GM12878 (cell line): Measurements from ENCODE around the gene RNF150. TPM values are rescaled to one million over a fixed set of nuclear protein-coding genes. Genes with fewer than 3 reads are reported as not detected.

Experiments used
- ATAC-seq: fragments of 200-7000 bp; cut with Tn5 transposase; 3 replicates; pipeline ENCODE4 v1.9.1; 2020; ENCODE audit warnings: mild to moderate bottlenecking, moderate library complexity
- BruUV-seq: library from RNA; stranded (reverse); fragments of 400-500 nt; replicated peaks from 2 replicates; lab custom pipeline; 2021; lab: Mats Ljungman, UMichigan
- CTCF ChIA-PET: fragments of 300-600 bp; sonication (Branson Sonifier 250); formaldehyde crosslinking; extraction: SDS; loops from one replicate; lab custom pipeline; 2021; ENCODE audit warnings: inconsistent platforms; lab: Yijun Ruan, JAX
- POLR2A ChIA-PET: fragments of 350-600 bp; formaldehyde crosslinking; extraction: SDS; loops from one replicate; lab custom pipeline; 2021; ENCODE audit warnings: inconsistent platforms; lab: Charles Lee
- RAD21 ChIA-PET: fragments of 300-600 bp; sonication (Branson Sonifier 250); formaldehyde crosslinking; loops from one replicate; lab custom pipeline; 2023; ENCODE audit warnings: antibody characterized with exemption; ENCODE audit not compliant: unreplicated experiment; lab: Charles Lee
- SMC1A ChIA-PET: fragments of 300-600 bp; sonication (Branson Sonifier 250); formaldehyde crosslinking; loops from one replicate; lab custom pipeline; 2023; ENCODE audit not compliant: unreplicated experiment, uncharacterized antibody; lab: Charles Lee
- DNase-seq: peaks from one replicate; pipeline ENCODE4 v3.0.0-alpha.2; 2011; ENCODE audit warnings: low read depth, low spot score
- FAIRE-seq: peaks from 3 replicates; lab custom pipeline; 2011; peaks lifted over from hg19 to GRCh38; lab: Jason Lieb, UNC
- H2AFZ ChIP-seq: 2 replicates; pipeline ENCODE4 v1.6.0; 2011; ENCODE audit warnings: low read depth, low read length, control low read depth; ENCODE audit not compliant: control insufficient read depth
- H3K27ac ChIP-seq: 2 replicates; pipeline ENCODE4 v1.5.1; 2011; ENCODE audit warnings: control low read depth; ENCODE audit not compliant: control insufficient read depth, insufficient read depth
- H3K27me3 ChIP-seq, 2 experiments: replicated peaks in 1 of 2; 2 replicates each; pipeline versions ENCODE4 v1.6.0 to v1.6.1; 2011; ENCODE audit warnings: low read length in 1 of 2; ENCODE audit not compliant: control insufficient read depth in 2 of 2, insufficient read depth in 2 of 2
- H3K36me3 ChIP-seq, 2 experiments: 2 replicates each; pipeline ENCODE4 v1.5.1; 2011; ENCODE audit warnings: low read length in 1 of 2; ENCODE audit not compliant: control insufficient read depth in 2 of 2, insufficient read depth in 2 of 2
- H3K4me1 ChIP-seq: 2 replicates; pipeline ENCODE4 v1.6.1; 2011; ENCODE audit warnings: mild to moderate bottlenecking, low read length, moderate library complexity, mixed read lengths; ENCODE audit not compliant: control insufficient read depth, insufficient read depth
- H3K4me2 ChIP-seq: 2 replicates; pipeline ENCODE4 v1.6.0; 2011; ENCODE audit warnings: control low read depth; ENCODE audit not compliant: control insufficient read depth, insufficient read depth
- H3K4me3 ChIP-seq: fragments of 200-600 bp; sonication (generic); 2 replicates; pipeline ENCODE4 v1.5.1; 2016
- H3K79me2 ChIP-seq: 2 replicates; pipeline ENCODE4 v1.6.0; 2011; ENCODE audit warnings: low read length; ENCODE audit not compliant: control insufficient read depth, insufficient read depth
- H3K9ac ChIP-seq: 2 replicates; pipeline ENCODE4 v1.8.0; 2011; ENCODE audit warnings: low read length, control low read depth, mixed read lengths; ENCODE audit not compliant: control insufficient read depth, insufficient read depth
- H3K9me3 ChIP-seq: replicated peaks from 3 replicates; pipeline ENCODE4 v1.5.1; 2011; ENCODE audit warnings: mild to moderate bottlenecking, low read length; ENCODE audit not compliant: control insufficient read depth, insufficient read depth
- H4K20me1 ChIP-seq: 2 replicates; pipeline ENCODE4 v1.6.0; 2011; ENCODE audit not compliant: control insufficient read depth, insufficient read depth
- ATF7 ChIP-seq: fragments of 450-650 bp; IDR thresholded peaks from 2 replicates; pipeline ENCODE4 v1.6.1; 2016; ENCODE audit warnings: low read depth, mild to moderate bottlenecking
- BRCA1 ChIP-seq: IDR thresholded peaks from 2 replicates; pipeline ENCODE4 v1.6.1; 2011; ENCODE audit warnings: low read depth, low read length, improper control_type of control experiment
- CREB1 ChIP-seq: IDR thresholded peaks from 2 replicates; pipeline ENCODE4 v1.6.1; 2012; ENCODE audit warnings: low read depth, mild to moderate bottlenecking, inconsistent platforms
- EGR1 ChIP-seq, 2 experiments: IDR thresholded peaks; 1 replicate in 1 of 2; 2 replicates in 1 of 2; pipeline ENCODE4 v1.6.1; 2011 to 2012; ENCODE audit warnings: low read depth in 2 of 2, low read length in 2 of 2, borderline replicate concordance in 1 of 2, mild to moderate bottlenecking in 1 of 2, moderate library complexity in 1 of 2
- PAX8 ChIP-seq: fragments of 450-650 bp; IDR thresholded peaks from 2 replicates; pipeline ENCODE4 v1.6.1; 2017; ENCODE audit warnings: mild to moderate bottlenecking, moderate library complexity
- PKNOX1 ChIP-seq: fragments of 450-650 bp; IDR thresholded peaks from 2 replicates; pipeline ENCODE4 v1.6.1; 2016; ENCODE audit warnings: mild to moderate bottlenecking
- SKIL ChIP-seq: fragments of 450-650 bp; IDR thresholded peaks from 2 replicates; pipeline ENCODE4 v1.6.1; 2017; ENCODE audit warnings: mild to moderate bottlenecking, low read depth, inconsistent platforms; ENCODE audit not compliant: poor library complexity, severe bottlenecking
- WGBS: methylation state at CpG from one replicate; pipeline ENCODE4 v1.1.6; 2016; ENCODE audit warnings: low lambda C conversion rate; ENCODE audit not compliant: insufficient replicate concordance, insufficient coverage; ENCODE audit errors: missing lambda C conversion rate; 5-methylcytosine and 5-hydroxymethylcytosine counted together
- in situ Hi-C: fragments of 300-500 bp; cut with MboI; formaldehyde crosslinking; loops from 9 replicates; pipeline ENCODE4 v1.14.3; 2018; ENCODE audit warnings: mixed read lengths
- intact Hi-C: fragments of 100-400 bp; cut with micrococcal nuclease; formaldehyde crosslinking; loops from one replicate; pipeline ENCODE4 v1.14.2; 2022; ENCODE audit not compliant: unreplicated experiment
- polyA plus RNA-seq, 11 experiments: library from polyadenylated mRNA; depleted of rRNA in 4 of 11; unstranded in 6 of 11; stranded (reverse) in 5 of 11; fragments of >200 nt; fragmentation: Nextera tagmentation in 4 of 11; fragmentation: Illumina TruSeq in 1 of 11; extraction: Ambion mirVana in 4 of 11; extraction: Trizol in 1 of 11; gene quantifications; 1 replicate in 1 of 11; 2 replicates in 10 of 11; pipeline versions ENCODE4 v1.2.1 to v1.2.3, GENCODE V29; 2011 to 2016; ENCODE audit warnings: inconsistent platforms in 2 of 11, missing spikeins in 2 of 11, low read depth in 1 of 11
- total RNA-seq, 4 experiments: library from RNA; depleted of rRNA in 3 of 4; stranded (reverse); fragments of >200 nt in 3 of 4; fragmentation: Illumina TruSeq in 1 of 4; extraction: Trizol in 1 of 4; gene quantifications; 2 replicates each; pipeline versions ENCODE4 v1.2.1 to v1.2.3, GENCODE V29; 2013 to 2021

Gene RNF150
- total and polyA plus RNA-seq, 10 of the 15 experiments (the other 5 are each of a cell fraction or from before 2014, with no cell fraction given), result 0.01 to 2.3 (median 0.04) TPM; not detected in 6

- Histone ChIP-seq H3K36me3 (no peaks in the 10 kb centered on the region), H3K9me3 (no peaks in the 10 kb centered on the region), H3K9ac (no peak overlapping the region), H3K4me1 (no peaks in the 10 kb centered on the region), H3K79me2 (no peaks in the 10 kb centered on the region), H4K20me1 (no peaks in the 10 kb centered on the region), H3K27ac (no peak overlapping the region), H3K27me3 (no peaks in the 10 kb centered on the region; a peak in 1 of 4 replicates), H3K4me3 (no peak overlapping the region), H2AFZ (no peak overlapping the region), H3K4me2 (no peak overlapping the region)
- no peak for FAIRE-seq
- WGBS, result 58% methylated on average over 8 of the region's 8 CpGs
- RAD21 ChIA-PET, result no interaction called here
- TF ChIP-seq EGR1 (IDR thresholded peaks at IDR 0.05; ENCODE audit: borderline replicate concordance in 1 of 2, low read depth in 2 of 2, low read length in 2 of 2) (no peak), PAX8 (no peak), ATF7 (no peak), CREB1 (no peak), SKIL (no peak), BRCA1 (no peak), PKNOX1 (no peak)
- ATAC-seq, result no peak
- in situ Hi-C loops (no loop called here), intact Hi-C loops (no loop called here)
- CTCF ChIA-PET, result interaction anchor here (0.9 kb wide), 1 partner anchor 9 kb away, joined by 4 read pairs; no protein-coding TSS in a partner anchor
- POLR2A ChIA-PET, result no interaction called here
- BruUV-seq, result no TSS peak
- SMC1A ChIA-PET, result interaction anchor here (0.9 kb wide), 1 partner anchor 68 kb away, joined by 3 read pairs; no protein-coding TSS in a partner anchor
- DNase-seq, result no peak
Observed at GRCh38 chr4:141080668-141081067, 52.6 kb downstream of the RNF150 start.
